Endothelial cell of umbilical vein (primary cell): ENCODE results near the gene YBX3. TPM values are rescaled to one million over a fixed set of nuclear protein-coding genes. Genes with fewer than 3 reads are reported as not detected.

Experiments used
- BruUV-seq: library from RNA; stranded (reverse); fragments of 400-500 nt; replicated peaks from 2 replicates; lab custom pipeline; 2021; lab: Mats Ljungman, UMichigan
- CTCF ChIA-PET: fragments of 300-600, 350-600 bp; sonication (Branson Sonifier 250); formaldehyde crosslinking; loops from one replicate; lab custom pipeline; 2021; ENCODE audit warnings: antibody characterized with exemption, inconsistent platforms; lab: Charles Lee
- POLR2A ChIA-PET: fragments of 300-600, 350-600 bp; sonication (Branson Sonifier 250); formaldehyde crosslinking; loops from one replicate; lab custom pipeline; 2021; ENCODE audit warnings: antibody characterized with exemption, inconsistent platforms; lab: Charles Lee
- DNase-seq: peaks from one replicate; pipeline ENCODE4 v3.0.0-alpha.2; 2011; ENCODE audit warnings: low read depth, low spot score
- FAIRE-seq: peaks from 2 replicates; lab custom pipeline; 2011; peaks lifted over from hg19 to GRCh38; lab: Jason Lieb, UNC
- H2AFZ ChIP-seq: 2 replicates; pipeline ENCODE4 v1.6.0; 2012; ENCODE audit warnings: low read depth, low read length, control low read depth, inconsistent platforms
- H3K27ac ChIP-seq: 2 replicates; pipeline ENCODE4 v1.5.1; 2011; ENCODE audit warnings: low read depth, mild to moderate bottlenecking, control low read depth, low read length, moderate library complexity; ENCODE audit not compliant: insufficient read depth
- H3K27me3 ChIP-seq, 2 experiments: 2 replicates each; pipeline versions ENCODE4 v1.6.0 to v1.6.1; 2011; ENCODE audit warnings: low read length in 2 of 2, mixed read lengths in 1 of 2; ENCODE audit not compliant: control insufficient read depth in 2 of 2, insufficient read depth in 2 of 2
- H3K36me3 ChIP-seq, 2 experiments: 2 replicates in 1 of 2; 3 replicates in 1 of 2; pipeline ENCODE4 v1.5.1; 2011; ENCODE audit warnings: low read length in 2 of 2, mild to moderate bottlenecking in 1 of 2, moderate library complexity in 1 of 2; ENCODE audit not compliant: control insufficient read depth in 2 of 2, insufficient read depth in 2 of 2; ENCODE audit errors: extremely low read depth in 1 of 2
- H3K4me1 ChIP-seq: 3 replicates; pipeline ENCODE4 v1.5.1; 2011; ENCODE audit warnings: mild to moderate bottlenecking, low read length; ENCODE audit not compliant: control insufficient read depth, insufficient read depth; ENCODE audit errors: extremely low read depth
- H3K4me2 ChIP-seq: 2 replicates; pipeline ENCODE4 v1.6.1; 2011; ENCODE audit warnings: low read length, control low read depth, mixed read lengths; ENCODE audit not compliant: insufficient read depth
- H3K4me3 ChIP-seq, 3 experiments: fragments of 200-600 bp in 1 of 3; sonication (generic), shearing (Covaris generic) in 1 of 3; replicated peaks in 1 of 3; 2 replicates each; pipeline ENCODE4 v1.5.1; 2011 to 2016; ENCODE audit warnings: control low read depth in 3 of 3, low read length in 3 of 3, mild to moderate bottlenecking in 2 of 3, inconsistent platforms in 1 of 3, low read depth in 1 of 3, moderate library complexity in 1 of 3; ENCODE audit not compliant: insufficient read depth in 1 of 3
- H3K79me2 ChIP-seq: 2 replicates; pipeline ENCODE4 v1.6.0; 2012; ENCODE audit warnings: low read length, inconsistent platforms; ENCODE audit not compliant: control insufficient read depth, insufficient read depth
- H3K9ac ChIP-seq: replicated peaks from 2 replicates; pipeline ENCODE3; 2011; ENCODE audit warnings: low read length, control low read depth; ENCODE audit not compliant: insufficient read depth; ENCODE audit errors: extremely low read depth
- H3K9me1 ChIP-seq: replicated peaks from 3 replicates; pipeline ENCODE4 v1.6.0; 2011; ENCODE audit warnings: mild to moderate bottlenecking, low read length; ENCODE audit not compliant: control insufficient read depth, insufficient read depth; ENCODE audit errors: extremely low read depth
- H3K9me3 ChIP-seq: replicated peaks from 2 replicates; pipeline ENCODE4 v1.5.1; 2012; ENCODE audit warnings: low read length, inconsistent platforms; ENCODE audit not compliant: control insufficient read depth, insufficient read depth
- H4K20me1 ChIP-seq: replicated peaks from 2 replicates; pipeline ENCODE3; 2011; ENCODE audit warnings: mild to moderate bottlenecking, low read length; ENCODE audit not compliant: control insufficient read depth, insufficient read depth; ENCODE audit errors: extremely low read depth
- EZH2 ChIP-seq: IDR thresholded peaks from 2 replicates; pipeline ENCODE4 v1.6.1; 2012; ENCODE audit warnings: borderline replicate concordance, low read depth, mild to moderate bottlenecking, moderate library complexity, low read length, inconsistent platforms; ENCODE audit not compliant: severe bottlenecking
- FOS ChIP-seq: IDR thresholded peaks from 2 replicates; pipeline ENCODE4 v1.6.1; 2011; ENCODE audit warnings: mild to moderate bottlenecking, low read length, moderate library complexity, borderline replicate concordance; ENCODE audit not compliant: insufficient read depth
- GATA2 ChIP-seq: IDR thresholded peaks from 2 replicates; pipeline ENCODE4 v1.7.0; 2011; ENCODE audit warnings: low read depth, mild to moderate bottlenecking, moderate library complexity, mixed read lengths, low read length; ENCODE audit not compliant: insufficient read length, insufficient read depth
- JUN ChIP-seq: IDR thresholded peaks from 2 replicates; pipeline ENCODE4 v1.6.1; 2011; ENCODE audit warnings: borderline replicate concordance, low read depth; ENCODE audit not compliant: insufficient read length, insufficient read depth
- MYC ChIP-seq: IDR thresholded peaks from one replicate; pipeline ENCODE4 v1.6.1; 2011; ENCODE audit warnings: mild to moderate bottlenecking, low read depth, low read length
- POLR2A ChIP-seq: IDR thresholded peaks from 2 replicates; pipeline ENCODE4 v1.6.1; 2012; ENCODE audit warnings: low read depth, mild to moderate bottlenecking, control low read depth, low read length
- POLR2AphosphoS5 ChIP-seq: IDR thresholded peaks from 2 replicates; pipeline ENCODE4 v1.6.1; 2012; ENCODE audit warnings: low read depth, mild to moderate bottlenecking, control low read depth, low read length, moderate library complexity; ENCODE audit not compliant: insufficient read depth
- dilution Hi-C: fragments of 300-500 bp; cut with MboI; formaldehyde crosslinking; loops from one replicate; pipeline ENCODE4 v1.15.0; 2019; ENCODE audit warnings: low sequenced_read_pairs; ENCODE audit not compliant: extremely low pct_ligation_motif_present
- intact Hi-C: fragments of 100-400 bp; cut with micrococcal nuclease; formaldehyde crosslinking; loops from one replicate; pipeline ENCODE4 v1.10.0; 2022
- polyA plus RNA-seq, 4 experiments: library from polyadenylated mRNA; depleted of rRNA in 3 of 4; stranded (reverse) in 3 of 4; unstranded in 1 of 4; fragments of >200 nt; gene quantifications; 2 replicates each; pipeline versions ENCODE4 v1.2.1 to v1.2.3, GENCODE V29; 2011 to 2012; ENCODE audit warnings: missing spikeins in 1 of 4
- total RNA-seq: library from RNA; stranded (reverse); gene quantifications from 2 replicates; pipeline ENCODE4 v1.2.3, GENCODE V29; 2021
- TF ChIP-seq, protein P1 (sequence below): IDR thresholded peaks from 2 replicates; pipeline ENCODE4 v1.6.1; 2011; ENCODE audit not compliant: insufficient read depth, insufficient read length
- TF ChIP-seq, protein P2 (sequence below), 2 donors: IDR thresholded peaks; 1 replicate in 1 of 2; 2 replicates in 1 of 2; pipeline ENCODE4 v1.5.1; 2011; ENCODE audit warnings: low read length in 2 of 2, mild to moderate bottlenecking in 2 of 2, moderate library complexity in 2 of 2, control low read depth in 1 of 2, inconsistent platforms in 1 of 2, low read depth in 1 of 2; ENCODE audit not compliant: insufficient read depth in 1 of 2; ENCODE audit errors: extremely low read depth in 1 of 2

Gene YBX3
- total and polyA plus RNA-seq, 2 donors (not counting 3 experiments of a cell fraction or from before 2014, with no cell fraction given) = 137 to 441 TPM

DNA sequence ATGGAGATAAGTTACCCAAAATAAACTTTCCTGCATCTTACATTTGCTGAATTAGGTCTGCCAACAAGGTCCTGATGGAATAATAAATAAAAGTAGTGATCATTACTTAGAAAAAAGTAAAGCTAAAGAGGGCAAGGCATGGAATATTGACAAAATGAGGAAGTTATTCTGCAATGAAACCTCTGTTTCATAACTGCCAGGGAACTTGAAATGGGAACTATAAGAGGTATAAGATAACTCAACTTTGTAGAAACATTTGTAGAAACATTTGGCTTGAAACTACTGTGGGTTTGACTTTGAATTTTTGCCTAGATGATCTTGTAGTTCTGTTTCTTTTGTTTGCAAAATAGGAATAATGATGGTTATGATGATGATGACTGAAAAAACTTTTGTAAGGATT, 18.7 kb upstream of the YBX3 start:
- Histone ChIP-seq H3K36me3 (no peaks in the 10 kb centered on the region), H3K27me3 (peaks cover 2 to 3% of the 10 kb centered on the region in 2 experiments), H3K4me1 (no peaks in the 10 kb centered on the region), H3K9ac (no peak overlapping the region), H3K27ac (no peak overlapping the region), H3K79me2 (no peaks in the 10 kb centered on the region), H3K4me2 (no peak overlapping the region), H3K9me1 (no peaks in the 10 kb centered on the region), H2AFZ (no peak overlapping the region), H4K20me1 (no peaks in the 10 kb centered on the region), H3K4me3 (no peak overlapping the region), H3K9me3 (no peaks in the 10 kb centered on the region)
- no peak for TF ChIP-seq POLR2A
- TF ChIP-seq, protein P1, sequence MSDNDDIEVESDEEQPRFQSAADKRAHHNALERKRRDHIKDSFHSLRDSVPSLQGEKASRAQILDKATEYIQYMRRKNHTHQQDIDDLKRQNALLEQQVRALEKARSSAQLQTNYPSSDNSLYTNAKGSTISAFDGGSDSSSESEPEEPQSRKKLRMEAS = no peak
- TF ChIP-seq GATA2 = no peak
- TF ChIP-seq, protein P2, sequence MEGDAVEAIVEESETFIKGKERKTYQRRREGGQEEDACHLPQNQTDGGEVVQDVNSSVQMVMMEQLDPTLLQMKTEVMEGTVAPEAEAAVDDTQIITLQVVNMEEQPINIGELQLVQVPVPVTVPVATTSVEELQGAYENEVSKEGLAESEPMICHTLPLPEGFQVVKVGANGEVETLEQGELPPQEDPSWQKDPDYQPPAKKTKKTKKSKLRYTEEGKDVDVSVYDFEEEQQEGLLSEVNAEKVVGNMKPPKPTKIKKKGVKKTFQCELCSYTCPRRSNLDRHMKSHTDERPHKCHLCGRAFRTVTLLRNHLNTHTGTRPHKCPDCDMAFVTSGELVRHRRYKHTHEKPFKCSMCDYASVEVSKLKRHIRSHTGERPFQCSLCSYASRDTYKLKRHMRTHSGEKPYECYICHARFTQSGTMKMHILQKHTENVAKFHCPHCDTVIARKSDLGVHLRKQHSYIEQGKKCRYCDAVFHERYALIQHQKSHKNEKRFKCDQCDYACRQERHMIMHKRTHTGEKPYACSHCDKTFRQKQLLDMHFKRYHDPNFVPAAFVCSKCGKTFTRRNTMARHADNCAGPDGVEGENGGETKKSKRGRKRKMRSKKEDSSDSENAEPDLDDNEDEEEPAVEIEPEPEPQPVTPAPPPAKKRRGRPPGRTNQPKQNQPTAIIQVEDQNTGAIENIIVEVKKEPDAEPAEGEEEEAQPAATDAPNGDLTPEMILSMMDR (IDR thresholded peaks at IDR 0.05; ENCODE audit: extremely low read depth in 1 of 2, insufficient read depth in 1 of 2, low read depth in 1 of 2, low read length in 2 of 2) = no peak
- no peak for TF ChIP-seq MYC
- TF ChIP-seq EZH2 = no peak
- TF ChIP-seq JUN = no peak
- TF ChIP-seq FOS = no peak
- no peak for TF ChIP-seq POLR2AphosphoS5
- dilution Hi-C loops = no loop called here
- BruUV-seq = no TSS peak
- POLR2A ChIA-PET = no interaction called here
- intact Hi-C loops = no loop called here
- FAIRE-seq (no peak), DNase-seq (no peak)
- CTCF ChIA-PET = no interaction called here
